Right ventricle myocardium inferior (tissue), 1 donor: ENCODE data around the gene ENTPD3. TPM values are rescaled to one million over a fixed set of nuclear protein-coding genes. Genes with fewer than 3 reads are reported as not detected.

Experiments used
- ATAC-seq: fragments of 200-7000 bp; cut with Tn5 transposase; one replicate; pipeline ENCODE4 v1.9.1; 2020; ENCODE audit warnings: mild to moderate bottlenecking, moderate library complexity
- DNase-seq: peaks from one replicate; pipeline ENCODE4 v3.0.0; 2021; ENCODE audit errors: missing footprints
- intact Hi-C: fragments of 100-400 bp; cut with DNase I; formaldehyde crosslinking; loops from one replicate; pipeline ENCODE4 v1.11.0; 2022
- long read RNA-seq: library from polyadenylated mRNA; unstranded; transcript quantifications from one replicate; pipeline ENCODE4 v2.0.0, GENCODE V29; 2021
- total RNA-seq: library from RNA; stranded (reverse); fragmentation: NEBNext Ultra II Directional; extraction: Animal tissue kit (Norgen Biotek cat#: 25700); gene quantifications from one replicate; pipeline ENCODE4 v1.2.1, GENCODE V29; 2021
- donor health status: DM: no; HTN: yes; CAD: no; lungs with severe emphysema.

Gene ENTPD3, protein sequence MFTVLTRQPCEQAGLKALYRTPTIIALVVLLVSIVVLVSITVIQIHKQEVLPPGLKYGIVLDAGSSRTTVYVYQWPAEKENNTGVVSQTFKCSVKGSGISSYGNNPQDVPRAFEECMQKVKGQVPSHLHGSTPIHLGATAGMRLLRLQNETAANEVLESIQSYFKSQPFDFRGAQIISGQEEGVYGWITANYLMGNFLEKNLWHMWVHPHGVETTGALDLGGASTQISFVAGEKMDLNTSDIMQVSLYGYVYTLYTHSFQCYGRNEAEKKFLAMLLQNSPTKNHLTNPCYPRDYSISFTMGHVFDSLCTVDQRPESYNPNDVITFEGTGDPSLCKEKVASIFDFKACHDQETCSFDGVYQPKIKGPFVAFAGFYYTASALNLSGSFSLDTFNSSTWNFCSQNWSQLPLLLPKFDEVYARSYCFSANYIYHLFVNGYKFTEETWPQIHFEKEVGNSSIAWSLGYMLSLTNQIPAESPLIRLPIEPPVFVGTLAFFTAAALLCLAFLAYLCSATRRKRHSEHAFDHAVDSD
- total RNA-seq = 0.11 TPM
- long read RNA-seq = 0 reads

DNA sequence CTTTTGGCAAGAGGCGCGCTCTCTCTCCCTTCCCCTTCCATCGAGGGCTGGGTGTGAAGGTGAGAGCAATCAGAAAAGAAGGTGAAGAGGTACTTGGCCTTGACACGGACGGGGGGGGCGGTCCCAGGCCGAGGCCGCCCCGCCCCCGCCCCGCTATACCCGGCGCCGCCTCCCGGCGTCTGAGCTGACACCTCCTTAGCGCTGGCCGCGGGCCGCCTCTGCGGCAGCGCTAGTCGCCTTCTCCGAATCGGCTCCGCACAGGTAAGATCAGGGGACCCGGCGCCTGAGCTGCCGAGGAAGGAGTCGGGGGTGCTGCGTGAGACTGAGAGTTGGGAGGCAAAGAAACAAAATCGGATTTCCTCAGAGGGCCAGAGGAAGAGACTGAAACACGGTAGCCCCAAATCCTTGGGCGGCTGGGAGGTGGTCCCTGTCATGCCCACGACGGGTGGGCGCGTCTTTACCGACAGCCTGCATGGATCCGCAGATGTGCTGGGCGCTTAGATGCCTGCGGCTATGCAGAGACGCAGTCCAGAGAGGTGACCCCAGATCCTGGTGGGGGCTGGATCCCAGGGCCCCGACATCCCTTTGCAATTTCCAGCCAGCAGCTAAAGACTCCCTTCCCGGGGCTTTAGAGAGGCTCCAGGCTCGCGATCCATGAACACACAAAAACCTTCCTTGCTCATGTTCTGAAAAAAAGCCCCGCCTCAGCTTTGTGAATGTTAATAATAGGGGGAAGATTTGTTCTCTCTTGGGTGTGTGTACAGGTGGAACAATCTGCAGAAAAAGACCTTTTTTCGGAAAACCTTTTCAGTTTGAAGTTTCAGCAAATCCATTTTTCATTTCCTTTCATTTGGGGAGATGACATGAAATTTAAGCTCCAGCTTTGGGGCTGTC is at the start of gene ENTPD3:
TSS of gene ENTPD3 (plus strand) at position 184 of the 894 bp plus-strand sequence. CDS start 874 bp downstream, outside the sequence.
- intact Hi-C loops = no loop called here
- DNase-seq (no peak), ATAC-seq (peak; percentile 75)

DNA sequence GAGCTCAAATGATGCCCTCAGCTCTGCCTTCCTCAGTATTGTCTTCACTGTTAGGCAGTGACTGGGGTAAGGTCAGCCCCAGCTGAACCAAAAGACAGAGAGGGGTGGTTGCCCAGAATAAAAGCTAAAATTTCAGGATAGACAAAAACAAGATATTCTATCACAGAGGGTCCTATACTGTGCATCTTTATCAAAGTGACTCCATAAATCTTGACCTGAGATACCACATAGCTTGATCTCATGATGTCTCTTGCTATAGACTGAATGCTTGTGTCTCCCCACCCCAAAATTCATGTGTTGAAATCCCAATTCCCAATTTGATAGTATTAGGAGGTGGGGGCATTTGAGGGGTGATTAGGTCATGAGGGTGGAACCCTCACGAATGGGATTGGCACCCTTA is 47.1 kb upstream of the ENTPD3 start:
- intact Hi-C loops = no loop called here
- no peak for ATAC-seq
- no peak for DNase-seq

DNA sequence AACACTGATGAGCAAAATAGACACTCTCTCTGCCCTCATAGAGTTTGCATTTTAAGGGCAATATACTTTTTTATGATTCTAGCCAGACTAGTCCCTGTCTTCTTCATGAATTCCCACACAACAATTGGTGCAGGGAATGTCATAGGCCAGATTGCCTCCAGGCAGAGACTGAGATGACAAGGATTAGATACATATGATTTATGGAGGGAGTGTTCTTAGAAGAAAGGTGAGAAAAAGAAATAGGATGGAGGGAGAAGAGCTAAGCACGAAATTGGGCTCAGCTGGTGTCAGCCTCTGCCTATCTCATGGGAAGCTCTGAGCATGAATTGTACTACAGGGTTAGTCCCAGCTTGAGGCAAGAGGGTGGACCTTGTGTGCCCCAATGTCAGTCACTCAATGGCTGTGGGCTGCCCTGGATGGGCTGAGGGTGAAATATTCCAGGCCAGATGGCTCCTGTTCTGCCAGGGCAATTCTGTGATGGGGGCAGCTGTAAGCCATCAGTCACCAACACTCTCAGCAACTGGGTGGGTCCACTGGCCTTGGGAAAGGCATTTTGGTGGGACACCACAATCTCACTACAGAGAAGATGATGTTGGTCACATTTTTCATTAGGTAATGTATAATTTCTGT is 46.3 kb upstream of the ENTPD3 start:
- intact Hi-C loops = no loop called here
- no peak for ATAC-seq
- no peak for DNase-seq

DNA sequence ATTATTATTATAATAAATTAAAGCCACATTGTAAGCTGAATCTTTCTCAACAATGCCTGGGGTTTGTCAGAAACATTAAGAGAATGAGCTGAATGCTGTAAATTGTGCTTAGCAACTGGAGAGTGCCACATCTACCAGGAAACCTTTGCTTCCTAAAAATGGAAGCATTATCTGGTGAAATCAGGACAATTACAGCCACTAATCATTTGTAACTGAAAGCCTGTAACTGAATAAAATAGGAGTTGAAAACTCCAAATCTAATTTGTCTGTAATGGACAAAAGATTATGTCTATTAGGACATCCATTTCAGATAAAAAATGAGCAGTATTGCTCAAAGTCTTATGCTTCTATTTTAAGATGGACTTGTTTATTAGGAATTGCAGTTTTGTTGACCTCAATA is 45.3 kb upstream of the ENTPD3 start:
- DNase-seq (no peak), ATAC-seq (no peak)
- intact Hi-C loops = no loop called here

DNA sequence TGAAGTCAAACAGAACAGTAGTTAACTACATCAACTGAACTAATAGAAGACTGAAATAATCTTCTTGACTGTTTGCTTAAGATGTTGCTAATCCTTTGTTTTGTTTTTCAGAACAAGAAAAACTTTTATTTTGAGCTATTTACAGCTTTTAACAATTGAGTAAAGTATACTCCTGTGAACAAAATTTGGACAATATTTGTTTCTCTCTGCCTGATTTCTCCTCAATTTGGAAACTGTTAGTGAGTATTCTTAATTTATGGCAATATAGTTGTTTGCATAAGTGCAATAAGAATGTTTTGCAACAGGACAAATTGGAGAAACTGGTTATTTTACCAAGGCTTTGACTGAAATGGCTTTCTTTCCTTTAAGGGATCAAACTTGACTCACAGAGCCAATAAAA is 36.5 kb upstream of the ENTPD3 start:
- intact Hi-C loops = no loop called here
- DNase-seq = no peak

DNA sequence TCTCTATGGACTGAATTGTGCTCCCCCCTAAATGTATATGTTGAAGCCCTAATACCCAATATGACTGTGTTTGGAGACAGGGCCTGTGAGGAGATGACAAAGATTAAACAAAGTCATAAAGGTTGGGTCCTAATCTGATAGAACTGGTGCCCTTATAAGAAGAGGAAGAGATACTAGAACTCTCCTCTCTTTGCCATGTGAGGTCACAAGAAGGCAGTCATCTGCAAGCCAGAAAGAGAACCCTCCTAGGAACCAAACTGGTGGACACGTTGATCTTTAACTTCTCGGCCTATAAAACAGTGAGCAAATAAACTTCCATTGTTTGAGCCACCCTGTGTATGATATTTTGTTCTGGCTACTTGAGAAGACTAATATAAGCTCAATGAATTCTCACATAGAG is 31.6 kb upstream of the ENTPD3 start:
- ATAC-seq = no peak
- intact Hi-C loops = no loop called here
- no peak for DNase-seq

More for the DNA sequence above, 36.5 kb upstream of the ENTPD3 start:
- no peak for ATAC-seq

DNA sequence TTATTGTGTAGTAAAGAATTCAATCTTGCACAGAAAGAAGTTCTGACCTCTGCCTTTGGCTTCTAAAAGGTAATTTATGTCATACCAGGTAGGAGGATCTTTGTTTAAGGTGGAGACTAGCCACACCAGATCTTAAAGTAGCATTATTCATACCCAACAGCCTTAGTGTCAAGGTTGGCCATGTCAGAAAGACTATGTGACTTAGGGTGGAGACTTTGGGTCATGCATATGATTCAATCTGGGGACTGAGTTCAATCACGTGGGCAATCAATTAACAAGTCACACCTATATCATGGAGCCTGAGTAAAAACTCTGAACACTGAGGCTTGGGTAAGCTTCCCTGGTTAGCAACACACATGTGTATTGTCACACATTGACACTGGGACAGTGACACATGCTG is 28.5 kb upstream of the ENTPD3 start:
- ATAC-seq (no peak), DNase-seq (no peak)
- intact Hi-C loops = no loop called here

DNA sequence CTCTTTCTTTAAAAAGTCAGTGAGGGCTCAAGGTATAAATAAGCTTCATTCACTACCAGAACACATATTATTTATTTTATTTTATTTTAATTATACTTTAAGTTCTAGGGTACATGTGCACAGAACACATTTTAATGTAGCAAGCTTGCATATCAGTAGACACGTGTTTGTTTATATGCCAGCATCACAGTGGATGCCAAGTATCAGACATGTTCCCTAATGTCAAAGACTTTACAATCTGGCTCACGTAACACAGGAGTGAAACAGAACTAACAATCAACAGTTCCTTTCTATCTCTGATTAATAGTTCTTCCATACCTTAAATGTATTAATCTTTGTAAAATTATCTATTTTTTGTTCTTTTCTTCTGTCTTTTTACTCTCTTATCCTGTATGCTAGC is 23.3 kb upstream of the ENTPD3 start:
- no peak for ATAC-seq
- intact Hi-C loops = no loop called here
- no peak for DNase-seq

DNA sequence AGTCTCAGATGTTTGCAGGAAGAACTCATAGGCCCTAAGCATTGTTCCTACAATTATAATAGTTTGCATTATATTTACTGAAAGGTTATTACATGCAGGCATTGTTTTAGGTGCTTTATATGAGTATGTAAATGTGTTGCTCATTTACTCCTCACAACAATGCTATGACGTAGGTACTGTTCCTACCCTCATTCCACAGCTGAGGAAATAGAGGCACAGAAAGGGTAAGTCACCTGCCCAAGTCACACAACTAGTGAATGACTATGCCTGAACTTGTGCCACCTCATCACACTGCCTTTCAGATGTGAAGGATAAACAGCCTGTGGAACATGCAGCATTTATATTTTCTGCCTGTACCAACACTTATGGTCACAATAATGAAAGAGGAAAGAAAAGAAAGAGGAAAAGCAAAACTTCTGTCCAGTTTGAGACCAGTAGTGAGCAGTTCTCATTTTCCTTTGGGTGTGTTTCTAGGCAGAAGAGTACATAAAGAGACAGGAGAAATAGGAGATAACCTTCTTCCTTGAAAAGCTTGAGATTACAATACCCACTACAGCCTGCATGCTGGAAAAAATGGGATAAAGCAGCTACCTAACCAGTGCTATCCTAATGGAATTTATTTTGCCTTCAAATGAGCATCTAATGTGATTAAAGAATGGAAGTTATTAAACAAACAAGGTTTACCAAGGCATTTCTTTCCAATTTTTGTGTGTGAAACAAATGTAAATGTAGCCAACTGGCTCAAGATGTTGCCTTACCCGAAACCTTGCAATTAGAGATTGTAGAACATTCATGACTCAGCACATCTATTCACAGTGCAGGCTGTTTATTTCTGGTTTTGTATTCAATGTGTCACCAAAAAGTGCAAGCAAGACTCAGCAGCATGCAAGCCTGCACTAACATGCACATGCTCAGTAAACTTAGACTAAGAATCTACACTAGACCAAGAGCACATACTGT is 20.5 kb upstream of the ENTPD3 start:
- no peak for DNase-seq
- intact Hi-C loops = no loop called here
- ATAC-seq = no peak

DNA sequence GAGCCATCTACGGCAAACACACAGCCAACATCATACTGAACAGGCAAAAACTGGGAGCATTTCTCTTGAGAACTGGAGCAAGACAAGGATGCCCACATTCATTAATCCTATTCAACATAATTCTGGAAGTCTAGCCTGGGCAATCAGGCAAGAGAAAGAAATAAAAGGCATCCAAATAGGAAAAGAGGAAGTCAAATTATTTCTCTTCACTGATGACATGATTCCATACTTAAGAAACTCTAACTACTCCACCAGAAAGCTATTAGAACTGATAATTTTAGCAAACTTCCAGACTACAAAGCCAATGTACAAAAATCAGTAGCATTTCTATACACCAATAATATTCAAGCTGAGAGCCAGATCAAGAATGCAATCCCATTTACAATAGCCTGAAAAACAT is 17.3 kb upstream of the ENTPD3 start:
- DNase-seq = no peak
- ATAC-seq = no peak
- intact Hi-C loops = no loop called here

DNA sequence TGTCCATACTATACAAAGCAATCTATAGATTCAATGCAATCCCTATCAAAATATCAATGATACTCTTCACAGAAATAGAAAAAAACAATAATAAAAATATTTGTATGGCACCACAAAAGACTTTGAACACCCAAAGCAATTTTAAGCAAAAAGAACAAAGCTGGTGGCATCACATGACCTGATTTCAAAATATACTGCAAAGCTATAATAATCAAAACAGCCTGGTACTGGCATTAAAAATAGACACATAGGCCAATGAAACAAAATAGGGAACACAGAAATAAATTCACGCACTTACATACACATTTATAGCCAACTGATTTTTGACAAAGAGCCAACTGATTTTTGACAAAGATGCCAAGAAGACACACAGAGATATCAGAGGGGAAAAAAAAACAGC is 9.2 kb upstream of the ENTPD3 start:
- intact Hi-C loops = no loop called here
- ATAC-seq (no peak), DNase-seq (no peak)

DNA sequence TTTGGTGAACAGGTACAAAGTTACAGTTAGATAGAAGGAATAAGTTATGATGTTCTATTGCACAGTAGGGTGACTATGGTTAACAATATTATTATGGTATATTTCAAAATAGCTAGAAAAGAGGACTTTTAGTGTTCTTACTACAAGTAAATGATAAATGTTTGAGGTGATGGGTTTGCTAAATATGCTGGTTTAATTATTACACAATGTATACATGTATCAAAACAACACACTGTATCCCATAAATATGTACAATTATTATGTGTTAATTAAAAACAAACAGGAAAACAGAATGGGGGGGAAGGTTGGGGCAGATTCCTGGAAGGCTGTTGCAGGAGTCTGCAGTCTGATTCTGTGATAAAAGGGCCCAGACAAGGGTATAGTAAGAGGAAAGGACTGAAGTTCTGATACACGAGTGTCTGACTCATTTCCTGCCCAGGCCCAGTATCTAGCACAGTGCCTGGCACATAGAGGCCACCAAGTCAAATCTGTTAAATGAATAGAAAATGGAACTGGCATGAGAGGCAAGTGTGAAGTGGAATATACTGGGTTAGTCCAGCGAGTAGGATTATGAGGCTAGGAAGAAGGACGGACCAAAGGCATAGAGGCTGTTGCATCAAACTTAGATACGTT is 7.2 kb upstream of the ENTPD3 start:
- intact Hi-C loops = no loop called here
- DNase-seq (no peak), ATAC-seq (no peak)

DNA sequence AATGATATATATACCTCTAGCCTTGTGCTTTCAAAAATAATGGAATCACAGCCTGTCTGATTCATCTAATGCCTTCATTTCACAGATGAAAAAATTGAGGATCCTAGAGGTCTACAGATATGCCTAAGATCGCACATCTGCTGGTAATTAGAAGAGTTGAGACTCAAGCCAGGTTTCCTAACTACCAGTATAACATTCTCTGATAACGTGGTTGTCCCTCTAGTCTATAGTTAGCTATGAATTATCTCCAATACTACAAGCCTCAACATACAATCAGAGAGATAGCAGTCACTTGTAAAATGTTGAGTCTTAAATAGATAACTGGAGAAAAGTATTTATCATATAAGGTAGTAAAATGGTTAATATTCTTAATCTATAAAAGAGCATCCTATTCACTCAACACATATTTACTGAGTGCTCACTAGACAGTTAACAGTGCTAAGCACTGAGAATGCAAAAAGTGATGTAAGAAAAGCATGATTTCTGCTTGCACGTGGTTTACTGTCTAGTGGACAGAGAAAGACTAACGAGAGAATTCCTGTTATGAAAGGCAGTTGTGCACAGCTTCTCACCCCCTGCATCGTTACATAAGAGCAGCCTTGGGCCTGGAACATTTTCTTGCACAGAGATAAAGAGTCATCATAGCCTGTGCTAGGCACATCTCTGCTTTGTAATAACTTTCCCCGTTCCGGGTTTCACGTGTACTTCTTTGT is 4.9 kb upstream of the ENTPD3 start:
- ATAC-seq (no peak), DNase-seq (no peak)
- intact Hi-C loops = no loop called here

DNA sequence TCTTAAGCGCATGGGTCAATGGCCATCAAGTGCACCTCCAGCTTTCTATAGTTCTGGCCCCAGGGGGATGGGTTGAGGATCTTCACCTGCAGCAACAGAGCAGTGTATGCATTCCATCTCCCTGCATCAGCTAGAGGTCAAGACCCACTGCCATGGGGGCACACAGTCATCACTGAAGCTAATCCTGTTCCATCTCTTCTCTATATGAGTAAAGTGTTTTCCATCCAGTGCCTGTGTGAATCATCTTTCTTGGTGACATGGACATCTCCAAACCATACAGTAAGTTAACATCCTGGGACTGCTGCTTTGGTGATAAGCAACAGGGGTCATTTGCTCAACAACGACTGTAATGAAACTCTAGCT is 4.4 kb upstream of the ENTPD3 start:
- no peak for ATAC-seq
- intact Hi-C loops = no loop called here
- DNase-seq = no peak

DNA sequence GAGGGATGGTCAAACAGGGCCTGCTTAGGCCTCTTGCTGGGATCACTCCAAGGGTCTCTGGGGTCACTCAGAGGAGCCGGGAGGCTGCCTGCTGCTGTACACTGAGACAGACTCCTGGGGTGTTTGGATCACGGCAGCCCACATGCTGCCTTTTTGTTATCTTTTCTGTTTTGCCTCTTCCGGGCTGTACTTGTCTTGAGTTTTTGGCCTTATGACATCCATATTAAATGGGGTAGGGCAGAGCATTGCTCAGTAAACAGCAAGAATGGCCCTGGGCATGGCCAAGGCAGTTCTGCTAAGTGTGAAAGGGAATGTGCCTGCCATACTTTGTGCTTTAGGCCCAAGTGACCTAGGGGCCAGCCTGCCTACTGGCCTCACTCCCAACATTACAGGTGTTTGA is 771 bp upstream of the ENTPD3 start:
- intact Hi-C loops = no loop called here
- no peak for ATAC-seq
- DNase-seq = no peak

DNA sequence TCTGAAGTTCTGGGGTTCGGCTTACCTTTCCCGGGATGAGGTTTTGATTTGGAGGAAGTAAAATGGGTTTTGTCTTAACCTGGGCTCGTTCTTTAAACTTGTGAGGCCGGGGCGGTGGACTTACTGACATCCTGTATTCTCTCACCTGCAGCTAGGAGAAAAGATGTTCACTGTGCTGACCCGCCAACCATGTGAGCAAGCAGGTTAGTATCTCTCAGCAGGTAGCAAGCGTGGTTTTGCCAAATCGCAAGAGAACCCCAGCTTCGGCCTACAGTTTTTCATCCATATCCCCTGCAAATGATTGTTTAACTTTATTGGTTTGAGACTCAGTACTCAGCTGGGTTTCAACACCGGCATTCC is 891 bp downstream of the ENTPD3 start:
- ATAC-seq (no peak), DNase-seq (no peak)
- intact Hi-C loops = no loop called here

DNA sequence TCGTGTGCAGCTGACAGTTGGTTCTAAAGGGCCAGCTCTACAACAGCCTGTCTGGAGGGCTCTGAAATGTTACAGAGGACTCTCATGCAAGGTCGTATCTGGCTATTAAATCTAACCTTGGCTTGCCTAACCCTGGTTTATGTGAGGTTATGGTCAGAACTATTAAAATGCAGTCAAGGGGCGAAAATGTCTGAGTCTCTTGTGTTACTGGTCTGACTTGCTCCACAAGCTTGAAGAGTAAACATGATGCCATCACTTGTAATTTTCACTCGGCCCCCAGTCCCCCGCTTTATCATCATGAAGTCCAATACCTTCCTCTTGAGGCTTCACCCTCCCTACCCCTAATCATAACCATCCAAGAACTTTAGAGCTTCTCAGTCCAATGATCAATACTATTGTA is 9.4 kb downstream of the ENTPD3 start:
- no peak for DNase-seq
- no peak for ATAC-seq
- intact Hi-C loops = no loop called here
